HG02759 (cell line): Measurements from ENCODE around the gene ZBTB2.
"Not testable (repeated sequence)": the region's sequence is repeated elsewhere in the genome, so short reads cannot be mapped to it uniquely, and the experiment has no call there.

ENCODE experiments used
- ATAC-seq: cut with Tn5 transposase; IDR thresholded peaks from one replicate; pipeline ENCODE4 v1.9.1; 2021; ENCODE audit warnings: mild to moderate bottlenecking, moderate library complexity; ENCODE audit not compliant: unreplicated experiment

The ZBTB2 gene

DNA sequence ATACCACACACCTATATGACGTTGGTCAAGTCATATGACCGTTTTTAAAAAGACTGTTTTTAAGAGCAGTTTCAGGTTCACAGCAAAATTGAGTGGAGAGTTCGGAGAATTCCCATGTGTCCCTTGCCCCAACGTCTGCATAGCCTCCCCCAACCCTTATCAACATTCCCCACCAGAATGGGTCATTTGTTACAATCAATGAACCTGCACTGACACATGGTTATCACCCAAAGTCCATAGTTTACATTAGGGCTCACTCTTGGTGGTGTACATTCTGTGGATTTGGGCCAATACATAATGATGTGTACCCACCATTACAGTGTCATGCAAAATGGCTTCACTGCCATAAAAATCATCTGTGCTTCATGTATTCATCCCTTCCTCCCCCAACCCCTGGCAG, 52.0 kb downstream of the ZBTB2 start:
- no peak for ATAC-seq

GRCh38 chr6:151338651-151339200, 52.6 kb downstream of the ZBTB2 start:
- no peak for ATAC-seq

- no peak for ATAC-seq
Observed at GRCh38 chr6:151335930-151336329, 55.4 kb downstream of the ZBTB2 start.

GRCh38 chr6:151330130-151330696, 61.1 kb downstream of the ZBTB2 start:
- no peak for ATAC-seq

DNA sequence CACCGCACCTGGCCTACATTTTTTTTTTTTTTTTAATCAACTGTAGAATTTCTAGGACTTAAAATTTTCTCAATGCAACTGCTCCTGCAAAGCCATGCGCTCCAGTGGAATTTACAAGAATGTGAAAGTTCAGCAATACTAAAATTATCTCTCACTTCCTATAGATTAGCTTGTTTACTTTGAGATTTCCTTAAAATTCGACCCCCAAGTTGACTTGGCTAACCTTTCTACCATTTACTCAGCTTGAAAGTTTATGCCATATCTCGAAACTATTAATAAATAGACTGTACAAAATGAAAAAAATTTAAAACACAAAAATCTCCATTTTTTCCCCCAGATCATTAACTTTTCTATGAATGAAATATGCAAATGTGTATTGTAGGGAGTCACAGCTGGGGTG, 64.3 kb downstream of the ZBTB2 start:
- no peak for ATAC-seq

- ATAC-seq: no peak
Observed at GRCh38 chr6:151326116-151326825, 65.1 kb downstream of the ZBTB2 start.

GRCh38 chr6:151325075-151326050, 66.0 kb downstream of the ZBTB2 start:
- ATAC-seq: no peak

DNA sequence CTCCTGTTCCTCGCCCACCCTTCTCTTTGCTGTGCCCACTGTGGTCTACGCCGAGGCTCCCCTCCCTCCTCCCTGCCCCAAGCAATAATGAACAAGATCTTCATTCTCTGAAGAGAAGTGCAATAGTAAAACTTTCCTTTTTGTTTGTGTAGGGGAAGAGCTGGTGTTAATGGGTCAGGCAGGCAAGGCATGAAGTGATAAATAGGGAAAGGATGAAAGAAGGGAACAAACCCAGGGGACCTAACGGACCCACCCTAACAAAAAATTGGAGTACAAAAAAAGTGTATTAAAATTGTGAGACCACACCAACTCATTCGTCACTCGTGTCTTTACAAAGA, 66.9 kb downstream of the ZBTB2 start:
- ATAC-seq: no peak

- peak; percentile 74 for ATAC-seq
Observed at GRCh38 chr6:151323791-151324487, 67.4 kb downstream of the ZBTB2 start.

- ATAC-seq: no peak
Observed at GRCh38 chr6:151322570-151322969, 68.8 kb downstream of the ZBTB2 start.

- ATAC-seq: no peak
Observed at GRCh38 chr6:151321438-151321837, 69.9 kb downstream of the ZBTB2 start.

GRCh38 chr6:151320140-151320539, 71.2 kb downstream of the ZBTB2 start:
- no peak for ATAC-seq

- ATAC-seq: no peak
Observed at GRCh38 chr6:151317995-151318365, 73.4 kb downstream of the ZBTB2 start.

- no peak for ATAC-seq
Observed at GRCh38 chr6:151317103-151317994, 74.0 kb downstream of the ZBTB2 start.

- not testable (repeated sequence) for ATAC-seq
Observed at GRCh38 chr6:151315661-151316060, 75.7 kb downstream of the ZBTB2 start.
